SK-N-SH treated with all-trans-retinoic acid at 6 μM for 48 hours (cell line): ENCODE data around the gene NEURL1B.

Experiments used
- ARNTL ChIP-seq: fragments of 450-650 bp; formaldehyde crosslinking; IDR thresholded peaks from 2 replicates; pipeline ENCODE4 v1.5.0; 2020; ENCODE audit warnings: low read depth, mild to moderate bottlenecking, moderate library complexity, borderline replicate concordance
- BACH2 ChIP-seq: fragments of 250-450 bp; sonication (Bioruptor Pico); IDR thresholded peaks from 2 replicates; pipeline ENCODE4 v1.9.0; 2021; ENCODE audit warnings: mild to moderate bottlenecking, borderline replicate concordance
- ISL1 ChIP-seq: fragments of 250-450 bp; sonication (Bioruptor Pico); IDR thresholded peaks from 2 replicates; pipeline ENCODE4 v2.1.2; 2022; ENCODE audit warnings: mild to moderate bottlenecking, moderate library complexity
- PATZ1 ChIP-seq: fragments of 250-450 bp; sonication (Bioruptor Pico); IDR thresholded peaks from 2 replicates; pipeline ENCODE4 v1.8.0; 2020; ENCODE audit warnings: mild to moderate bottlenecking, moderate library complexity, borderline replicate concordance
- PPARA ChIP-seq: fragments of 250-450 bp; sonication (Bioruptor Pico); IDR thresholded peaks from 2 replicates; pipeline ENCODE4 v1.5.0; 2020; ENCODE audit warnings: mild to moderate bottlenecking, borderline replicate concordance
- TOX ChIP-seq: fragments of 250-450 bp; sonication (Bioruptor Pico); IDR thresholded peaks from 2 replicates; pipeline ENCODE4 v1.8.0; 2021; ENCODE audit warnings: mild to moderate bottlenecking, moderate library complexity, borderline replicate concordance
- TSHZ2 ChIP-seq: fragments of 250-450 bp; sonication (Bioruptor Pico); IDR thresholded peaks from 2 replicates; pipeline ENCODE4 v1.5.0; 2020; ENCODE audit warnings: mild to moderate bottlenecking, moderate library complexity
- ZFP3 ChIP-seq: fragments of 250-450 bp; sonication (Bioruptor Pico); IDR thresholded peaks from 2 replicates; pipeline ENCODE4 v1.5.0; 2020; ENCODE audit warnings: mild to moderate bottlenecking, moderate library complexity
- ZNF565 ChIP-seq: fragments of 450-650 bp; formaldehyde crosslinking; conservative IDR thresholded peaks from 2 replicates; pipeline ENCODE4 v1.5.0; 2020; ENCODE audit warnings: low read depth, mild to moderate bottlenecking, moderate library complexity
- ZNF8 ChIP-seq: fragments of 450-650 bp; formaldehyde crosslinking; IDR thresholded peaks from 2 replicates; pipeline ENCODE4 v1.5.0; 2020; ENCODE audit warnings: mild to moderate bottlenecking, moderate library complexity

GRCh38 chr5:172591636-172592035, 49.4 kb upstream of the NEURL1B start:
- TF ChIP-seq ZNF8 (CRISPR knock-in tag): no peak
- TF ChIP-seq BACH2 (CRISPR knock-in tag): no peak
- TF ChIP-seq ZFP3 (CRISPR knock-in tag): no peak
- TF ChIP-seq PATZ1 (CRISPR knock-in tag): no peak
- no peak for TF ChIP-seq ISL1 (CRISPR knock-in tag)
- TF ChIP-seq ZNF565 (CRISPR knock-in tag): no peak
- TF ChIP-seq PPARA (CRISPR knock-in tag): no peak
- TF ChIP-seq ARNTL: no peak
- no peak for TF ChIP-seq TSHZ2 (CRISPR knock-in tag)
- TF ChIP-seq TOX: no peak
